Mesenchymal stem cell (in vitro differentiated cells and primary cell): ENCODE data around the gene ATP1A4.

Experiments used
- DNase-seq: peaks from one replicate; pipeline ENCODE4 v3.0.0-alpha.2; 2013
- H2AFZ ChIP-seq: one replicate; pipeline ENCODE4 v1.6.1; 2013; ENCODE audit warnings: low read depth, mild to moderate bottlenecking, control low read depth, inconsistent platforms, low read length, moderate library complexity
- H2AK5ac ChIP-seq: 2 replicates; pipeline ENCODE4 v1.6.1; 2013; ENCODE audit warnings: low read length, moderate library complexity, mild to moderate bottlenecking, inconsistent platforms; ENCODE audit not compliant: severe bottlenecking
- H2BK120ac ChIP-seq: one replicate; pipeline ENCODE4 v1.6.1; 2013; ENCODE audit warnings: low read depth, mild to moderate bottlenecking, inconsistent platforms, low read length, moderate library complexity
- H2BK12ac ChIP-seq, 2 experiments: one replicate each; pipeline ENCODE4 v1.6.1; 2013; ENCODE audit warnings: inconsistent platforms in 2 of 2, low read length in 2 of 2, mild to moderate bottlenecking in 2 of 2, moderate library complexity in 2 of 2, control low read depth in 1 of 2
- H2BK15ac ChIP-seq: one replicate; pipeline ENCODE4 v1.6.1; 2013; ENCODE audit warnings: mild to moderate bottlenecking, low read depth, inconsistent platforms; ENCODE audit not compliant: poor library complexity, severe bottlenecking
- H2BK5ac ChIP-seq: 2 replicates; pipeline ENCODE4 v1.6.1; 2013; ENCODE audit warnings: low read depth, mild to moderate bottlenecking, low read length, control low read depth, inconsistent platforms; ENCODE audit not compliant: poor library complexity, severe bottlenecking
- H3K14ac ChIP-seq, 2 experiments: one replicate each; pipeline ENCODE4 v1.6.1; 2013; ENCODE audit warnings: inconsistent platforms in 2 of 2, low read length in 2 of 2, control low read depth in 1 of 2, mild to moderate bottlenecking in 1 of 2, moderate library complexity in 1 of 2
- H3K18ac ChIP-seq, 2 experiments: one replicate each; pipeline ENCODE4 v1.6.1; 2013; ENCODE audit warnings: inconsistent platforms in 2 of 2, low read length in 2 of 2, control low read depth in 1 of 2, low read depth in 1 of 2, mild to moderate bottlenecking in 1 of 2
- H3K23ac ChIP-seq, 2 experiments: one replicate each; pipeline ENCODE4 v1.6.1; 2013; ENCODE audit warnings: inconsistent platforms in 2 of 2, low read length in 2 of 2, mild to moderate bottlenecking in 2 of 2, moderate library complexity in 2 of 2, control low read depth in 1 of 2
- H3K27ac ChIP-seq: 2 replicates; pipeline ENCODE4 v1.5.1; 2013; ENCODE audit warnings: mild to moderate bottlenecking, moderate library complexity, low read length, control low read depth, inconsistent platforms; ENCODE audit not compliant: poor library complexity, severe bottlenecking
- H3K27me3 ChIP-seq, 2 experiments: 2 replicates each; pipeline versions ENCODE4 v1.6.1 to v1.7.0; 2013; ENCODE audit warnings: low read length in 2 of 2, mild to moderate bottlenecking in 2 of 2, moderate library complexity in 2 of 2, control low read depth in 1 of 2, inconsistent platforms in 1 of 2; ENCODE audit not compliant: control insufficient read depth in 1 of 2, insufficient read depth in 1 of 2
- H3K36me3 ChIP-seq, 2 experiments: 2 replicates each; pipeline versions ENCODE4 v1.6.1 to v1.7.0; 2013; ENCODE audit warnings: low read length in 2 of 2, control low read depth in 1 of 2, inconsistent platforms in 1 of 2, low read depth in 1 of 2, mild to moderate bottlenecking in 1 of 2; ENCODE audit not compliant: insufficient read depth in 2 of 2, control insufficient read depth in 1 of 2
- H3K4ac ChIP-seq, 2 experiments: one replicate each; pipeline ENCODE4 v1.6.1; 2013; ENCODE audit warnings: inconsistent platforms in 2 of 2, low read length in 2 of 2, mild to moderate bottlenecking in 2 of 2, moderate library complexity in 2 of 2, control low read depth in 1 of 2, low read depth in 1 of 2
- H3K4me1 ChIP-seq: 2 replicates; pipeline ENCODE4 v1.6.1; 2013; ENCODE audit warnings: low read depth, low read length, control low read depth; ENCODE audit not compliant: control insufficient read depth, insufficient read depth
- H3K4me2 ChIP-seq: 2 replicates; pipeline ENCODE4 v1.6.1; 2013; ENCODE audit warnings: low read length, mild to moderate bottlenecking, inconsistent platforms; ENCODE audit not compliant: poor library complexity, severe bottlenecking
- H3K4me3 ChIP-seq, 2 experiments: 2 replicates each; pipeline versions ENCODE4 v1.5.1 to v1.7.0; 2013; ENCODE audit warnings: low read length in 2 of 2, mild to moderate bottlenecking in 2 of 2, control low read depth in 1 of 2, low read depth in 1 of 2; ENCODE audit not compliant: insufficient read depth in 1 of 2
- H3K79me1 ChIP-seq: replicated peaks from 2 replicates; pipeline ENCODE4 v1.6.1; 2013; ENCODE audit warnings: mild to moderate bottlenecking, control low read depth, low read length, inconsistent platforms; ENCODE audit not compliant: poor library complexity, severe bottlenecking
- H3K9ac ChIP-seq: 2 replicates; pipeline ENCODE4 v1.7.0; 2013; ENCODE audit warnings: mild to moderate bottlenecking, low read length, moderate library complexity
- H3K9me3 ChIP-seq: 2 replicates; pipeline ENCODE4 v1.7.0; 2013; ENCODE audit warnings: mild to moderate bottlenecking, low read length; ENCODE audit not compliant: control insufficient read depth
- H4K8ac ChIP-seq: one replicate; pipeline ENCODE4 v1.6.1; 2013; ENCODE audit warnings: inconsistent platforms, mild to moderate bottlenecking, low read length, moderate library complexity
- H4K91ac ChIP-seq: one replicate; pipeline ENCODE4 v1.6.1; 2013; ENCODE audit warnings: mild to moderate bottlenecking, low read length, inconsistent platforms
- WGBS: methylation state at CpG from one replicate; pipeline ENCODE4 v1.1.7; 2013; ENCODE audit warnings: mixed read lengths; 5-methylcytosine and 5-hydroxymethylcytosine counted together

Gene ATP1A4

GRCh38 chr1:160161965-160162705 lies 10.7 kb downstream of the ATP1A4 start:
- no peak overlapping the region for H2AFZ ChIP-seq
- H3K27me3 ChIP-seq, result peaks cover 20 to 27% of the 10 kb centered on the region in 2 experiments
- peak overlapping the region; percentile 67 for H4K91ac ChIP-seq
- no peak overlapping the region for H2BK12ac ChIP-seq
- no peak overlapping the region for H3K4ac ChIP-seq
- H2BK5ac ChIP-seq, result no peak overlapping the region
- 53% methylated on average over 4 of the region's 6 CpGs for WGBS
- no peak overlapping the region for H3K18ac ChIP-seq
- no peaks in the 10 kb centered on the region for H3K36me3 ChIP-seq
- peak; percentile 32 for DNase-seq
- no peak overlapping the region for H3K14ac ChIP-seq
- H3K4me2 ChIP-seq, result no peak overlapping the region
- peaks cover 4% of the 10 kb centered on the region for H3K4me1 ChIP-seq
- H3K4me3 ChIP-seq, result no peak overlapping the region
- no peak overlapping the region for H4K8ac ChIP-seq
- no peak overlapping the region for H3K9ac ChIP-seq
- no peak overlapping the region for H2AK5ac ChIP-seq
- H2BK120ac ChIP-seq, result no peak overlapping the region
- no peak overlapping the region for H3K27ac ChIP-seq
- no peak overlapping the region for H2BK15ac ChIP-seq
- no peaks in the 10 kb centered on the region for H3K9me3 ChIP-seq
- H3K23ac ChIP-seq, result no peak overlapping the region
- no peaks in the 10 kb centered on the region for H3K79me1 ChIP-seq

DNA sequence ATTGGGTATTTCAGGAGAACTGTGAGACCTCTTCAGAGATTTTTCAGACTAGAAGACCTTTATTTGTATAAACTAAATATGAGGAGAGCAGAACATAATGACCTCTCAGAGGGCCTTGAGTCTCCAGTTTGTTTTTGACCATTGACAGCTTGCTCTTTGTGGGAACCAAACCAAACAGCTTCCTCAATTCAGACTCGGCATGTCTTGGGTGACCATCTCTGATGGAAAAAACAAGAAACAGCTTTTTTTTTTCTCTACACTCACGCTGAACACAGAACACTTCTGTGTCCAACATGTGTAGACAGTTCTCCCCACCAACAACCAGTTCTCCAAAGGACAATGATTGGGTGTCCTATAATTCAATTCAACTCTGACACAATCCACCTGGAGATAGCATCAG lies 11.5 kb downstream of the ATP1A4 start:
- Histone ChIP-seq H3K4me1 (peaks cover 4% of the 10 kb centered on the region), H2BK15ac (no peak overlapping the region), H4K91ac (no peak overlapping the region), H2BK5ac (no peak overlapping the region), H2AK5ac (no peak overlapping the region), H3K27ac (no peak overlapping the region), H2AFZ (no peak overlapping the region), H3K23ac (no peak overlapping the region), H3K4ac (no peak overlapping the region), H3K18ac (no peak overlapping the region), H3K36me3 (no peaks in the 10 kb centered on the region), H3K4me2 (no peak overlapping the region), H2BK12ac (no peak overlapping the region), H2BK120ac (no peak overlapping the region), H4K8ac (no peak overlapping the region), H3K4me3 (no peak overlapping the region), H3K9me3 (no peaks in the 10 kb centered on the region), H3K79me1 (no peaks in the 10 kb centered on the region), H3K9ac (no peak overlapping the region), H3K14ac (no peak overlapping the region), H3K27me3 (peaks cover 21 to 27% of the 10 kb centered on the region in 2 experiments)
- WGBS, result 91% methylated on average over 2 of the region's 2 CpGs
- DNase-seq, result no peak

DNA sequence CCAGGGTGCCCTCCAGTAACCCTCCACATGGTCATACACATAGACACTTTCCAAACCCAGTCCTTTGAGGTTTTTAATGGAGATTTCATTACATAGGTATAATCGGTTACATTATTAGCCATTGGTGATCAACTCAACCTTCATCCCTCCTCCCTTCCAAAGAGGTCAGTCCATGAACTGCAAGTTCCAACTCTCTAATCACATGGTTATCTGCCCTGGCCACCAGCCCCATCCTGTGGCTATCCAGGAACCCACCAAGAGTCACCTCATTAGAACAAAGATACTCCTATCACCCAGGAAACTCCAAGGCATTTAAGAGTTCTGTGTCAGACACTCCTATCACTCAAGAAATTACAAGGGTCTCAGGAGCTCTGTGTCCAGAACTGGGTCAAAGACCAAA lies 12.2 kb downstream of the ATP1A4 start:
- peaks cover 18 to 27% of the 10 kb centered on the region in 2 experiments for H3K27me3 ChIP-seq
- H3K27ac ChIP-seq, result no peak overlapping the region
- no peak overlapping the region for H3K18ac ChIP-seq
- no peak overlapping the region for H2AFZ ChIP-seq
- no peak overlapping the region for H3K14ac ChIP-seq
- H3K36me3 ChIP-seq, result no peaks in the 10 kb centered on the region
- no peak overlapping the region for H4K8ac ChIP-seq
- H3K4me2 ChIP-seq, result no peak overlapping the region
- WGBS, result 100% methylated on average over 1 of the region's 1 CpG
- H4K91ac ChIP-seq, result no peak overlapping the region
- no peak overlapping the region for H2BK15ac ChIP-seq
- no peak overlapping the region for H3K4me3 ChIP-seq
- no peak overlapping the region for H3K9ac ChIP-seq
- H3K4ac ChIP-seq, result no peak overlapping the region
- peaks cover 4% of the 10 kb centered on the region for H3K4me1 ChIP-seq
- H3K9me3 ChIP-seq, result no peaks in the 10 kb centered on the region
- no peak overlapping the region for H2BK5ac ChIP-seq
- H2AK5ac ChIP-seq, result no peak overlapping the region
- no peak overlapping the region for H2BK120ac ChIP-seq
- H3K23ac ChIP-seq, result no peak overlapping the region
- no peaks in the 10 kb centered on the region for H3K79me1 ChIP-seq
- no peak for DNase-seq
- no peak overlapping the region for H2BK12ac ChIP-seq

GRCh38 chr1:160164121-160164520 lies 12.7 kb downstream of the ATP1A4 start:
- Histone ChIP-seq H3K9me3 (no peaks in the 10 kb centered on the region), H2BK12ac (no peak overlapping the region), H3K9ac (no peak overlapping the region), H3K4me3 (no peak overlapping the region), H3K23ac (no peak overlapping the region), H3K36me3 (no peaks in the 10 kb centered on the region), H4K8ac (no peak overlapping the region), H3K14ac (no peak overlapping the region), H2AK5ac (no peak overlapping the region), H3K79me1 (no peaks in the 10 kb centered on the region), H2BK15ac (no peak overlapping the region), H3K4me1 (peaks cover 6% of the 10 kb centered on the region), H3K27ac (no peak overlapping the region), H2AFZ (no peak overlapping the region), H2BK120ac (no peak overlapping the region), H3K4me2 (no peak overlapping the region), H3K4ac (no peak overlapping the region), H2BK5ac (no peak overlapping the region), H3K27me3 (peaks cover 15 to 27% of the 10 kb centered on the region in 2 experiments), H3K18ac (no peak overlapping the region), H4K91ac (no peak overlapping the region)
- DNase-seq, result no peak
- WGBS, result 90% methylated on average over 9 of the region's 10 CpGs
